Caco-2 (cell line): ENCODE data around the gene RNF223. TPM values are rescaled to one million over a fixed set of nuclear protein-coding genes. Genes with fewer than 3 reads are reported as not detected.

ENCODE experiments used
- BruUV-seq: library from RNA; stranded (reverse); fragments of 400-500 nt; replicated peaks from 2 replicates; lab custom pipeline; 2021; lab: Mats Ljungman, UMichigan
- CTCF ChIA-PET: fragments of 300-600 bp; sonication (Branson Sonifier 250); formaldehyde crosslinking; loops from one replicate; lab custom pipeline; 2022; ENCODE audit warnings: antibody characterized with exemption; lab: Charles Lee
- POLR2A ChIA-PET: fragments of 300-600 bp; sonication (Branson Sonifier 250); formaldehyde crosslinking; loops from one replicate; lab custom pipeline; 2022; ENCODE audit warnings: antibody characterized with exemption; lab: Charles Lee
- DNase-seq, 2 experiments: peaks; one replicate each; pipeline versions ENCODE4 v3.0.0 to v3.0.0-alpha.2; 2020 to 2022
- H3K27me3 ChIP-seq: replicated peaks from 2 replicates; pipeline ENCODE4 v1.6.0; 2011; ENCODE audit warnings: low read length; ENCODE audit not compliant: control insufficient read depth, insufficient read depth
- H3K36me3 ChIP-seq: 2 replicates; pipeline ENCODE4 v1.5.1; 2011; ENCODE audit warnings: low read length; ENCODE audit not compliant: control insufficient read depth, insufficient read depth
- H3K4me1 ChIP-seq: fragments of 250-450 bp; sonication (Bioruptor Pico); 2 replicates; pipeline ENCODE4 v1.5.1; 2020; ENCODE audit warnings: mild to moderate bottlenecking
- H3K4me3 ChIP-seq: 2 replicates; pipeline ENCODE4 v1.5.1; 2011; ENCODE audit warnings: low read depth, mild to moderate bottlenecking, control low read depth, low read length
- H3K9me3 ChIP-seq: fragments of 250-450 bp; sonication (Bioruptor Pico); 2 replicates; pipeline ENCODE4 v1.5.1; 2020; ENCODE audit warnings: mild to moderate bottlenecking, moderate library complexity
- H3K27ac Mint-ChIP-seq: one replicate; pipeline ENCODE4 v1.8.0; 2022; ENCODE audit warnings: mixed read lengths; ENCODE audit not compliant: unreplicated experiment
- H3K27me3 Mint-ChIP-seq: one replicate; pipeline ENCODE4 v1.8.0; 2022; ENCODE audit warnings: mixed read lengths; ENCODE audit not compliant: insufficient read depth, unreplicated experiment
- H3K36me3 Mint-ChIP-seq: one replicate; pipeline ENCODE4 v1.8.0; 2022; ENCODE audit warnings: mild to moderate bottlenecking, mixed read lengths; ENCODE audit not compliant: insufficient read depth, unreplicated experiment
- H3K4me1 Mint-ChIP-seq: one replicate; pipeline ENCODE4 v1.8.0; 2022; ENCODE audit warnings: low read depth, mixed read lengths; ENCODE audit not compliant: unreplicated experiment
- H3K4me3 Mint-ChIP-seq: one replicate; pipeline ENCODE4 v1.8.0; 2022; ENCODE audit warnings: mild to moderate bottlenecking, moderate library complexity, mixed read lengths; ENCODE audit not compliant: unreplicated experiment
- H3K9me3 Mint-ChIP-seq: one replicate; pipeline ENCODE4 v1.8.0; 2022; ENCODE audit warnings: mixed read lengths; ENCODE audit not compliant: unreplicated experiment
- intact Hi-C: fragments of 100-400 bp; cut with micrococcal nuclease; formaldehyde crosslinking; loops from one replicate; pipeline ENCODE4 v1.10.0; 2022; ENCODE audit not compliant: unreplicated experiment
- total RNA-seq: library from RNA; stranded (reverse); gene quantifications from 2 replicates; pipeline ENCODE4 v1.2.3, GENCODE V29; 2022
- TF ChIP-seq, protein P1 (sequence below), 2 experiments: fragments of 200-600 bp in 1 of 2; IDR thresholded peaks; 1 replicate in 1 of 2; 2 replicates in 1 of 2; pipeline versions ENCODE4 v1.5.1 to v1.8.0; 2011 to 2022; ENCODE audit warnings: antibody characterized with exemption in 1 of 2, control low read depth in 1 of 2, inconsistent platforms in 1 of 2, low read depth in 1 of 2, low read length in 1 of 2, mild to moderate bottlenecking in 1 of 2, moderate library complexity in 1 of 2; ENCODE audit not compliant: insufficient read depth in 1 of 2, severe bottlenecking in 1 of 2, unreplicated experiment in 1 of 2

RNF223 gene
- total RNA-seq, 1 experiment from 2014 or later = 0.57 TPM

DNA sequence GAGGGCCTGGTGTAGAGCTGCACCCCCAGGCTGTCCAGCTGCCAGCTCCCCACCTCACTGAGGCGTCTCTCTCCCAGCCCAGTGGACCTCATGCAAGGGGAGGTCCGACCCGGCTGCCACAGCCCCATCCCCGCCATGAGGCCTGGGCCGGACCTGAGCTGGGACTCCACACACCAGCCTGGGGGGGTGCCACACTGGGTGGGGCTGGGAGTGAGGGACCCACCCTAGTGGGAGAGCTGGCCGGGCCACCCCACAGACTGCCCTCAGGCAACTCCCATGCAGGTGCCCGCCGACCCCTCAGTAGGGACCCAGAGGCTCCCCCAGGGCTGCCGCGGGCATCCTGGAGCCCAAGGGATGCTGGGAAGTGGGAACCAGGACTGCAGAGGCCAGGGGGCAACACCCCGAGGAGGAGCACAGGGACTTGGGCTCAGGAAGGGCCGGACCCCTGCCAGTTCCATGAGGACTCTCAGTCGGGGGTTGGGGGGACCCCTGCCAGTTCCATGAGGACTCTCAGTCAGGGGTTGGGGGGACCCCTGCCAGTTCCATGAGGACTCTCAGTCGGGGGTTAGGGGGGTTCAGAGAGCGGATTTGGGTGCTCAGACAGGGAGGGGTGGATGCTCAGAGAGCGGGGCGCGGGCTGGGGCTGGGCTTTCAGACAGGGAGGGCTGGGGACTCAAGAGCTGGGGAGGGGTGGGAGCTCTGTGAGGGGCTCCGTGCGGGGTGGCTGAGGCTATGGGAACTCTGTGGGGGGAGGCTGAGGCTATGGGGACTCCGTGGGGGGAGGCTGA is 1.2 kb upstream of the RNF223 start:
- Mint-ChIP-seq H3K36me3 (no peaks in the 10 kb centered on the region), H3K27me3 (no peaks in the 10 kb centered on the region), H3K4me3 (no peak overlapping the region), H3K9me3 (no peaks in the 10 kb centered on the region), H3K27ac (peak overlapping the region; percentile 69), H3K4me1 (peaks cover 7% of the 10 kb centered on the region)
- no peaks in the 10 kb centered on the region for H3K36me3 ChIP-seq
- H3K4me3 ChIP-seq = no peak overlapping the region
- TF ChIP-seq, protein P1, sequence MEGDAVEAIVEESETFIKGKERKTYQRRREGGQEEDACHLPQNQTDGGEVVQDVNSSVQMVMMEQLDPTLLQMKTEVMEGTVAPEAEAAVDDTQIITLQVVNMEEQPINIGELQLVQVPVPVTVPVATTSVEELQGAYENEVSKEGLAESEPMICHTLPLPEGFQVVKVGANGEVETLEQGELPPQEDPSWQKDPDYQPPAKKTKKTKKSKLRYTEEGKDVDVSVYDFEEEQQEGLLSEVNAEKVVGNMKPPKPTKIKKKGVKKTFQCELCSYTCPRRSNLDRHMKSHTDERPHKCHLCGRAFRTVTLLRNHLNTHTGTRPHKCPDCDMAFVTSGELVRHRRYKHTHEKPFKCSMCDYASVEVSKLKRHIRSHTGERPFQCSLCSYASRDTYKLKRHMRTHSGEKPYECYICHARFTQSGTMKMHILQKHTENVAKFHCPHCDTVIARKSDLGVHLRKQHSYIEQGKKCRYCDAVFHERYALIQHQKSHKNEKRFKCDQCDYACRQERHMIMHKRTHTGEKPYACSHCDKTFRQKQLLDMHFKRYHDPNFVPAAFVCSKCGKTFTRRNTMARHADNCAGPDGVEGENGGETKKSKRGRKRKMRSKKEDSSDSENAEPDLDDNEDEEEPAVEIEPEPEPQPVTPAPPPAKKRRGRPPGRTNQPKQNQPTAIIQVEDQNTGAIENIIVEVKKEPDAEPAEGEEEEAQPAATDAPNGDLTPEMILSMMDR (IDR thresholded peaks at IDR 0.05; ENCODE audit: insufficient read depth in 1 of 2, low read depth in 1 of 2, low read length in 1 of 2, severe bottlenecking in 1 of 2, unreplicated experiment in 1 of 2) = no peak
- no TSS peak for BruUV-seq
- peaks cover 19% of the 10 kb centered on the region for H3K4me1 ChIP-seq
- H3K9me3 ChIP-seq = no peaks in the 10 kb centered on the region
- intact Hi-C loops = no loop called here
- no peaks in the 10 kb centered on the region for H3K27me3 ChIP-seq
- ChIA-PET CTCF (no interaction called here), POLR2A (interaction anchor here (1.2 kb wide), 1 partner anchor 87 kb away, joined by 3 read pairs; no protein-coding TSS in a partner anchor)
- peak in 1 of 2 experiments; percentile 15 for DNase-seq

DNA sequence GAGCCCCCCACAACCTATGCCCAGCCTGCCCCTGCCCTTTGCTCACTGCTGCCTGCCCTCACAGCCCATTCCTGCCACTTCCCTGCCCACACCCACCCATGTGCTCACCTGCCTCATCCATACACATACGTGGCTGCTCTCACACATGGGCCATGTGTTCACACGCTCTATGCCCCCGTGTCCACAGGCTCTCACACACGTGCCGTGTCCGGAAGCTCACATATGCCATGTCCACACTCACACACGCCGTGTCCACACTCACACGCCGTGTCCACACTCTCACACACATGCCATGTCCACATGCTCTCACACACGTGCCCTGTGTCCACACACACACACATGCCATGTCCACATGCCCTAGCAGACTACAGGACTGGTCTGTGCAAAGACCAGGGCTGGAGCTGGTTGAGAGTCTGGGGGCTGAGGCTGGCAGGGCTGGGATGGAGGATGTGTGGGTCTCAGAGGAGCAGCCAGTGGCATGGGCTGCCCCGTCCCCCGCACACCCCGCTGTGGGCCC is 583 bp upstream of the RNF223 start:
- peak in 1 of 2 experiments; percentile 22 for DNase-seq
- H3K27me3 Mint-ChIP-seq = no peaks in the 10 kb centered on the region
- no peaks in the 10 kb centered on the region for H3K9me3 Mint-ChIP-seq
- no peaks in the 10 kb centered on the region for H3K36me3 Mint-ChIP-seq
- no peak overlapping the region for H3K4me3 ChIP-seq
- intact Hi-C loops = loop anchor here (5.0 kb wide), 2 partner anchors 43 to 77 kb away; partner anchors contain the start of gene C1orf159
- no TSS peak for BruUV-seq
- no peaks in the 10 kb centered on the region for H3K36me3 ChIP-seq
- peak overlapping the region; percentile 69 for H3K27ac Mint-ChIP-seq
- peaks cover 22% of the 10 kb centered on the region for H3K4me1 ChIP-seq
- H3K27me3 ChIP-seq = no peaks in the 10 kb centered on the region
- peak overlapping the region; percentile 32 for H3K4me3 Mint-ChIP-seq
- ChIA-PET POLR2A (interaction anchor here (1.2 kb wide), 1 partner anchor 88 kb away, joined by 3 read pairs; no protein-coding TSS in a partner anchor), CTCF (interaction anchor here (0.6 kb wide), 1 partner anchor 133 kb away, joined by 3 read pairs; no protein-coding TSS in a partner anchor)
- peaks cover 7% of the 10 kb centered on the region for H3K4me1 Mint-ChIP-seq
- TF ChIP-seq, protein P1 (IDR thresholded peaks at IDR 0.05; ENCODE audit: insufficient read depth in 1 of 2, low read depth in 1 of 2, low read length in 1 of 2, severe bottlenecking in 1 of 2, unreplicated experiment in 1 of 2) = no peak
- no peaks in the 10 kb centered on the region for H3K9me3 ChIP-seq

DNA sequence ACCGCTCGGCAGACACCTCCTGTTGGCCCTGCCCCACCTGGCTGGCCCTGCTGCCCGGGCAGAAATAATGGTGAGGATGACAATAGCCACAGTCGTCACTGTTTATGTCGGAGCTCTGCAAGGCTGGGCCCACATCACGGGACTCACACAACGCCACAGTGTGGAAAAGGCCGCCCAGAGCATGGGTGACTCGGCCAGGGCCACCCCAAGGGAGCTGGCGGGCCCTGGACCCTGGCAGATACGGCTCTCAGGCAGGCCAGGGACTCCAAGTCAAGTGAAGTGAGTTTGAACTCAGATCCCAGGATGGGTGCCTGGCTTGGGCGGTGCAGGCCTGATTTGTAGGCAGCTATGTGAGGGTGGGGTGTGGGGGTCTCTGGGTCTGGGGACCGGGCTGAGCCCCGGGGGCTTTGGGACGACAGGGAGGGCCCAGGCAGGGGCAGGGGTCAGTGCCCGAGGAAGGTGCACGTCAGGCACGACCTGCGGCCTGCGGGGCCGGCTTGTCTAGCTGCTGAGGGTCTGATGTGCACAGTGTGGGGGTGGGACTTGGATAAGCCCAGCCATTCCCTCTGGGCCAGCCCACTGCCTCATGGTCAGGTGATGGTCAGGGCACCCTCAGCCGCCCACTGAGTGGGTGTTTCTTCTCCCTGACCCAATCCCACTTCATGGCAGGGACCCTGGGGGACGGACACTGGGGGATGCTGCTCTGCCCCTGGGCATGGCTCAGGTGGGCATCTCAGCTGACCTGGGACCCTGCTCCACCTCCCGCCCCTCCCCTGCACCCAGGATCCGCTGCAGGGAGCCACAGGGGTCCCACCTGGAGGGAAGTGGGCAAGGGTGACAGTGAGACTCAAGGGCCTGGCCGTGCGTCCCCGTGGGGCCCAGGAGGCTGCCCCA is 1.0 kb downstream of the RNF223 start:
- BruUV-seq = no TSS peak
- no peak overlapping the region for H3K27ac Mint-ChIP-seq
- H3K4me3 Mint-ChIP-seq = no peak overlapping the region
- Histone ChIP-seq H3K27me3 (no peaks in the 10 kb centered on the region), H3K9me3 (no peaks in the 10 kb centered on the region), H3K36me3 (no peaks in the 10 kb centered on the region), H3K4me1 (peaks cover 26% of the 10 kb centered on the region), H3K4me3 (no peak overlapping the region)
- peaks cover 7% of the 10 kb centered on the region for H3K4me1 Mint-ChIP-seq
- no peak for DNase-seq
- H3K36me3 Mint-ChIP-seq = peaks cover 8% of the 10 kb centered on the region
- POLR2A ChIA-PET = no interaction called here
- TF ChIP-seq, protein P1 (IDR thresholded peaks at IDR 0.05; ENCODE audit: insufficient read depth in 1 of 2, low read depth in 1 of 2, low read length in 1 of 2, severe bottlenecking in 1 of 2, unreplicated experiment in 1 of 2) = no peak
- CTCF ChIA-PET = no interaction called here
- H3K27me3 Mint-ChIP-seq = no peaks in the 10 kb centered on the region
- intact Hi-C loops = loop anchor here (5.0 kb wide), 2 partner anchors 44 to 76 kb away; partner anchors contain the start of gene C1orf159
- no peaks in the 10 kb centered on the region for H3K9me3 Mint-ChIP-seq
